Naive thymus-derived CD4-positive, alpha-beta T cell (primary cell): ENCODE results near the gene NRSN1. TPM values are rescaled to one million over a fixed set of nuclear protein-coding genes. Genes with fewer than 3 reads are reported as not detected.
A peak's percentile ranks its signal among the peaks of the same experiment; 100 is the strongest.
"Not testable (repeated sequence)": the region's sequence is repeated elsewhere in the genome, so short reads cannot be mapped to it uniquely, and the experiment has no call there.

ENCODE experiments used
- ATAC-seq: fragments of 150-1000 bp; cut with Tn5 transposase; 2 replicates; pipeline ENCODE4 v1.10.0; 2021; ENCODE audit warnings: mild to moderate bottlenecking, moderate library complexity
- CTCF ChIA-PET: fragments of 350-600 bp; sonication (Branson Sonifier 250); formaldehyde crosslinking; loops from one replicate; lab custom pipeline; 2021; ENCODE audit warnings: antibody characterized with exemption; lab: Charles Lee
- POLR2A ChIA-PET: fragments of 350-600 bp; sonication (Branson Sonifier 250); formaldehyde crosslinking; loops from one replicate; lab custom pipeline; 2021; ENCODE audit warnings: antibody characterized with exemption, inconsistent platforms; lab: Charles Lee
- DNase-seq, 9 donors: peaks; one replicate each; pipeline versions ENCODE4 v3.0.0 to v3.0.0-alpha.2; 2020 to 2022; ENCODE audit warnings: mixed read lengths in 1 of 9
- H3K27ac ChIP-seq: one replicate; pipeline ENCODE4 v1.7.0; 2013; ENCODE audit warnings: mild to moderate bottlenecking, low read depth, low read length, moderate library complexity
- H3K27me3 ChIP-seq, 2 donors: one replicate each; pipeline ENCODE4 v1.7.0; 2013; ENCODE audit warnings: low read length in 2 of 2, mild to moderate bottlenecking in 2 of 2, moderate library complexity in 2 of 2; ENCODE audit not compliant: control insufficient read depth in 2 of 2, insufficient read depth in 2 of 2
- H3K36me3 ChIP-seq, 3 experiments: 1 replicate in 2 of 3; 2 replicates in 1 of 3; pipeline ENCODE4 v1.7.0; 2013; ENCODE audit warnings: low read length in 3 of 3, mild to moderate bottlenecking in 3 of 3, moderate library complexity in 1 of 3; ENCODE audit not compliant: insufficient read depth in 3 of 3, control insufficient read depth in 2 of 3
- H3K4me1 ChIP-seq, 2 donors: one replicate each; pipeline ENCODE4 v1.7.0; 2013; ENCODE audit warnings: low read length in 2 of 2, mild to moderate bottlenecking in 2 of 2, moderate library complexity in 1 of 2; ENCODE audit not compliant: control insufficient read depth in 2 of 2, insufficient read depth in 2 of 2
- H3K4me3 ChIP-seq: 2 replicates; pipeline ENCODE4 v1.7.0; 2013; ENCODE audit warnings: mild to moderate bottlenecking, low read length
- H3K9me3 ChIP-seq, 3 experiments: 1 replicate in 2 of 3; 2 replicates in 1 of 3; pipeline ENCODE4 v1.7.0; 2013; ENCODE audit warnings: low read length in 3 of 3; ENCODE audit not compliant: control insufficient read depth in 2 of 3
- H3K27ac Mint-ChIP-seq, 9 donors: one replicate each; pipeline ENCODE4 v1.8.0; 2020 to 2022; ENCODE audit warnings: mixed read lengths in 9 of 9, mild to moderate bottlenecking in 8 of 9, moderate library complexity in 5 of 9, inconsistent platforms in 2 of 9
- H3K27me3 Mint-ChIP-seq, 5 donors: one replicate each; pipeline ENCODE4 v1.8.0; 2021 to 2022; ENCODE audit warnings: mixed read lengths in 5 of 5, mild to moderate bottlenecking in 1 of 5
- H3K36me3 Mint-ChIP-seq, 5 donors: one replicate each; pipeline ENCODE4 v1.8.0; 2020 to 2022; ENCODE audit warnings: mixed read lengths in 5 of 5, mild to moderate bottlenecking in 3 of 5, inconsistent platforms in 1 of 5
- H3K4me1 Mint-ChIP-seq, 7 donors: one replicate each; pipeline ENCODE4 v1.8.0; 2020 to 2022; ENCODE audit warnings: mixed read lengths in 7 of 7, mild to moderate bottlenecking in 3 of 7, inconsistent platforms in 1 of 7
- H3K4me3 Mint-ChIP-seq, 10 donors: one replicate each; pipeline ENCODE4 v1.8.0; 2020 to 2022; ENCODE audit warnings: mild to moderate bottlenecking in 10 of 10, mixed read lengths in 10 of 10, moderate library complexity in 6 of 10, inconsistent platforms in 2 of 10
- H3K9me3 Mint-ChIP-seq, 11 donors: one replicate each; pipeline ENCODE4 v1.8.0; 2020 to 2022; ENCODE audit warnings: mixed read lengths in 11 of 11, mild to moderate bottlenecking in 4 of 11, inconsistent platforms in 1 of 11, moderate library complexity in 1 of 11
- intact Hi-C, 2 donors: fragments of 100-400 bp; cut with micrococcal nuclease; formaldehyde crosslinking; loops; one replicate each; pipeline ENCODE4 v1.15.1; 2023
- polyA plus RNA-seq, 2 donors: library from polyadenylated mRNA; unstranded; fragments of 300-500 nt; fragmentation: Illumina TruSeq; gene quantifications; one replicate each; pipeline ENCODE4 v1.2.3, GENCODE V29; 2021
- total RNA-seq, 6 experiments: library from RNA in 5 of 6; stranded (reverse) in 5 of 6; gene quantifications; 1 replicate in 5 of 6; 2 replicates in 1 of 6; pipeline ENCODE4 v1.2.3 and lab custom pipeline; 2021 to 2026

NRSN1 gene
- total and polyA plus RNA-seq, 7 experiments from 2014 or later = not detected

GRCh38 chr6:24139080-24139479, 13.1 kb downstream of the NRSN1 start:
- H3K4me3 Mint-ChIP-seq = no peak overlapping the region
- DNase-seq = no peak
- H3K36me3 Mint-ChIP-seq = peaks cover 0 to 4% (median 0%) of the 10 kb centered on the region in 5 donors
- peaks cover 0 to 20% (median 8%) of the 10 kb centered on the region in 5 donors for H3K27me3 Mint-ChIP-seq
- H3K4me1 Mint-ChIP-seq = no peaks in the 10 kb centered on the region
- peak overlapping the region in 1 of 9 donors; percentile 47 for H3K27ac Mint-ChIP-seq
- H3K27me3 ChIP-seq = no peaks in the 10 kb centered on the region
- H3K9me3 ChIP-seq = no peaks in the 10 kb centered on the region
- no peaks in the 10 kb centered on the region for H3K36me3 ChIP-seq
- H3K27ac ChIP-seq = no peak overlapping the region
- intact Hi-C loops = no loop called here
- CTCF ChIA-PET = no interaction called here
- POLR2A ChIA-PET = no interaction called here
- ATAC-seq = no peak
- no peaks in the 10 kb centered on the region for H3K4me1 ChIP-seq
- H3K9me3 Mint-ChIP-seq = peaks cover 0 to 17% (median 2%) of the 10 kb centered on the region in 11 donors
- no peak overlapping the region for H3K4me3 ChIP-seq

GRCh38 chr6:24139639-24140038, 13.6 kb downstream of the NRSN1 start:
- DNase-seq = no peak
- intact Hi-C loops = no loop called here
- Histone ChIP-seq H3K9me3 (no peaks in the 10 kb centered on the region), H3K27me3 (no peaks in the 10 kb centered on the region), H3K4me3 (no peak overlapping the region), H3K4me1 (no peaks in the 10 kb centered on the region), H3K27ac (no peak overlapping the region), H3K36me3 (no peaks in the 10 kb centered on the region)
- peaks cover 0 to 4% (median 0%) of the 10 kb centered on the region in 5 donors for H3K36me3 Mint-ChIP-seq
- H3K4me1 Mint-ChIP-seq = no peaks in the 10 kb centered on the region
- H3K27ac Mint-ChIP-seq = no peak overlapping the region
- ATAC-seq = no peak
- POLR2A ChIA-PET = no interaction called here
- peaks cover 0 to 22% (median 7%) of the 10 kb centered on the region in 5 donors for H3K27me3 Mint-ChIP-seq
- H3K4me3 Mint-ChIP-seq = no peak overlapping the region
- CTCF ChIA-PET = no interaction called here
- peaks cover 0 to 17% (median 2%) of the 10 kb centered on the region in 11 donors for H3K9me3 Mint-ChIP-seq

- ChIA-PET POLR2A (no interaction called here), CTCF (no interaction called here)
- Mint-ChIP-seq H3K4me1 (no peaks in the 10 kb centered on the region), H3K4me3 (no peak overlapping the region), H3K9me3 (peaks cover 0 to 11% (median 0%) of the 10 kb centered on the region in 11 donors), H3K27ac (no peak overlapping the region), H3K27me3 (peaks cover 0 to 12% (median 6%) of the 10 kb centered on the region in 5 donors), H3K36me3 (no peaks in the 10 kb centered on the region)
- DNase-seq (no peak), ATAC-seq (no peak)
- intact Hi-C loops = no loop called here
- no peaks in the 10 kb centered on the region for H3K36me3 ChIP-seq
- H3K9me3 ChIP-seq = no peaks in the 10 kb centered on the region
- H3K4me1 ChIP-seq = no peaks in the 10 kb centered on the region
- H3K27me3 ChIP-seq = no peaks in the 10 kb centered on the region
- no peak overlapping the region for H3K4me3 ChIP-seq
- H3K27ac ChIP-seq = no peak overlapping the region
Observed at GRCh38 chr6:24140591-24140990, 14.6 kb downstream of the NRSN1 start.

- POLR2A ChIA-PET, H3K36me3 Mint-ChIP-seq, H3K4me1 ChIP-seq, ATAC-seq, H3K27ac Mint-ChIP-seq, CTCF ChIA-PET, H3K27me3 ChIP-seq, H3K4me3 ChIP-seq, H3K4me1 Mint-ChIP-seq, H3K9me3 ChIP-seq, H3K36me3 ChIP-seq, H3K4me3 Mint-ChIP-seq, DNase-seq, intact Hi-C loops, H3K27ac ChIP-seq: not testable (repeated sequence)
- Mint-ChIP-seq H3K27me3 (peaks cover 0 to 20% (median 10%) of the 10 kb centered on the region in 5 donors), H3K9me3 (peaks cover 0 to 11% (median 0%) of the 10 kb centered on the region in 11 donors)
Observed at GRCh38 chr6:24142733-24143132, 16.7 kb downstream of the NRSN1 start.

- Mint-ChIP-seq H3K4me1 (no peaks in the 10 kb centered on the region), H3K27me3 (peaks cover 0 to 35% (median 27%) of the 10 kb centered on the region in 5 donors), H3K4me3 (no peak overlapping the region), H3K27ac (no peak overlapping the region), H3K36me3 (no peaks in the 10 kb centered on the region), H3K9me3 (peaks cover 0 to 9% (median 1%) of the 10 kb centered on the region in 11 donors)
- H3K9me3 ChIP-seq = no peaks in the 10 kb centered on the region
- intact Hi-C loops = no loop called here
- no peak overlapping the region for H3K27ac ChIP-seq
- no peak for ATAC-seq
- H3K36me3 ChIP-seq = no peaks in the 10 kb centered on the region
- ChIA-PET CTCF (no interaction called here), POLR2A (no interaction called here)
- H3K27me3 ChIP-seq = peaks cover 0 to 4% of the 10 kb centered on the region in 2 donors
- no peak for DNase-seq
- no peak overlapping the region for H3K4me3 ChIP-seq
- no peaks in the 10 kb centered on the region for H3K4me1 ChIP-seq
Observed at GRCh38 chr6:24145690-24146131, 19.7 kb downstream of the NRSN1 start.

GRCh38 chr6:24146871-24147270, 20.9 kb downstream of the NRSN1 start:
- H3K27me3 ChIP-seq = peaks cover 0 to 4% of the 10 kb centered on the region in 2 donors
- H3K4me3 ChIP-seq = no peak overlapping the region
- H3K27me3 Mint-ChIP-seq = peaks cover 0 to 40% (median 27%) of the 10 kb centered on the region in 5 donors
- no peaks in the 10 kb centered on the region for H3K9me3 ChIP-seq
- H3K4me1 Mint-ChIP-seq = no peaks in the 10 kb centered on the region
- H3K4me3 Mint-ChIP-seq = no peak overlapping the region
- intact Hi-C loops = no loop called here
- H3K27ac Mint-ChIP-seq = no peak overlapping the region
- no peak for DNase-seq
- H3K9me3 Mint-ChIP-seq = peaks cover 0 to 17% (median 1%) of the 10 kb centered on the region in 11 donors
- H3K36me3 Mint-ChIP-seq = no peaks in the 10 kb centered on the region
- no peak overlapping the region for H3K27ac ChIP-seq
- no peaks in the 10 kb centered on the region for H3K36me3 ChIP-seq
- no peaks in the 10 kb centered on the region for H3K4me1 ChIP-seq
- ChIA-PET POLR2A (no interaction called here), CTCF (no interaction called here)
- ATAC-seq = no peak

- peaks cover 0 to 22% (median 3%) of the 10 kb centered on the region in 11 donors for H3K9me3 Mint-ChIP-seq
- H3K36me3 ChIP-seq = no peaks in the 10 kb centered on the region
- H3K4me1 Mint-ChIP-seq = no peaks in the 10 kb centered on the region
- H3K27ac Mint-ChIP-seq = no peak overlapping the region
- intact Hi-C loops = no loop called here
- H3K27me3 ChIP-seq = peaks cover 0 to 4% of the 10 kb centered on the region in 2 donors
- no peak overlapping the region for H3K27ac ChIP-seq
- DNase-seq (no peak), ATAC-seq (no peak)
- H3K4me3 Mint-ChIP-seq = no peak overlapping the region
- CTCF ChIA-PET = no interaction called here
- H3K27me3 Mint-ChIP-seq = peaks cover 0 to 40% (median 27%) of the 10 kb centered on the region in 5 donors
- POLR2A ChIA-PET = no interaction called here
- no peaks in the 10 kb centered on the region for H3K36me3 Mint-ChIP-seq
- H3K4me3 ChIP-seq = no peak overlapping the region
- no peaks in the 10 kb centered on the region for H3K9me3 ChIP-seq
- H3K4me1 ChIP-seq = no peaks in the 10 kb centered on the region
Observed at GRCh38 chr6:24147511-24148153, 21.6 kb downstream of the NRSN1 start.
